H1 (cell line): Measurements from ENCODE around the gene GABPB2. TPM values are rescaled to one million over a fixed set of nuclear protein-coding genes. Genes with fewer than 3 reads are reported as not detected.

ENCODE experiments used
- CTCF ChIA-PET: fragments of 300-600 bp; sonication (Branson Sonifier 250); formaldehyde crosslinking; loops from one replicate; lab custom pipeline; 2021; ENCODE audit not compliant: partially characterized antibody; lab: Charles Lee
- POLR2A ChIA-PET: fragments of 300-600 bp; sonication (Branson Sonifier 250); formaldehyde crosslinking; loops from one replicate; lab custom pipeline; 2021; ENCODE audit warnings: inconsistent platforms; ENCODE audit not compliant: partially characterized antibody; lab: Charles Lee
- DNase-seq, 2 experiments: peaks; one replicate each; pipeline versions ENCODE4 v3.0.0 to v3.0.0-alpha.2; 2010 to 2022; ENCODE audit warnings: low spot score in 2 of 2, low read depth in 1 of 2, mixed read lengths in 1 of 2
- FAIRE-seq: peaks from 2 replicates; lab custom pipeline; 2011; peaks lifted over from hg19 to GRCh38; lab: Jason Lieb, UNC
- H2AFZ ChIP-seq: 2 replicates; pipeline ENCODE4 v1.8.1; 2012; ENCODE audit warnings: low read length, inconsistent platforms
- H2AK5ac ChIP-seq: 2 replicates; pipeline ENCODE4 v1.6.1; 2013; ENCODE audit warnings: low read depth, low read length
- H2BK120ac ChIP-seq: replicated peaks from 2 replicates; pipeline ENCODE3; 2013; ENCODE audit warnings: low read depth, low read length, inconsistent platforms
- H2BK12ac ChIP-seq: 2 replicates; pipeline ENCODE4 v1.6.1; 2013; ENCODE audit warnings: low read depth, low read length
- H2BK15ac ChIP-seq: 2 replicates; pipeline ENCODE4 v1.6.1; 2013; ENCODE audit warnings: low read length
- H2BK20ac ChIP-seq: 2 replicates; pipeline ENCODE4 v1.6.1; 2013; ENCODE audit warnings: low read length
- H2BK5ac ChIP-seq: 2 replicates; pipeline ENCODE4 v1.6.1; 2013; ENCODE audit warnings: low read depth, low read length
- H3K14ac ChIP-seq: 2 replicates; pipeline ENCODE4 v1.6.1; 2013; ENCODE audit warnings: inconsistent platforms; ENCODE audit not compliant: insufficient read length
- H3K18ac ChIP-seq: 2 replicates; pipeline ENCODE4 v1.6.1; 2013; ENCODE audit warnings: low read length; ENCODE audit errors: extremely low read depth
- H3K23ac ChIP-seq: 2 replicates; pipeline ENCODE4 v1.6.1; 2013; ENCODE audit warnings: inconsistent platforms; ENCODE audit not compliant: insufficient read length
- H3K23me2 ChIP-seq: 2 replicates; pipeline ENCODE4 v1.6.1; 2013; ENCODE audit warnings: low read depth, low read length
- H3K27ac ChIP-seq: 2 replicates; pipeline ENCODE4 v1.6.1; 2011; ENCODE audit warnings: low read depth, low read length, inconsistent platforms
- H3K27me3 ChIP-seq, 4 experiments: replicated peaks in 1 of 4; 1 replicate in 1 of 4; 2 replicates in 3 of 4; pipeline versions ENCODE4 v1.6.1 to v1.8.1; 2011 to 2013; ENCODE audit warnings: low read length in 3 of 4, mild to moderate bottlenecking in 3 of 4, inconsistent platforms in 2 of 4, mixed read lengths in 2 of 4, moderate library complexity in 1 of 4; ENCODE audit not compliant: control insufficient read depth in 3 of 4, insufficient read depth in 3 of 4; ENCODE audit errors: extremely low read depth in 1 of 4
- H3K36me3 ChIP-seq, 4 experiments: 2 replicates each; pipeline versions ENCODE4 v1.6.1 to v1.8.1; 2011 to 2013; ENCODE audit warnings: mild to moderate bottlenecking in 4 of 4, low read length in 3 of 4, moderate library complexity in 2 of 4, control low read depth in 1 of 4, inconsistent platforms in 1 of 4; ENCODE audit not compliant: insufficient read depth in 4 of 4, control insufficient read depth in 2 of 4
- H3K4ac ChIP-seq: replicated peaks from 2 replicates; pipeline ENCODE3; 2013; ENCODE audit warnings: low read length, low read depth, mixed read lengths, inconsistent platforms; ENCODE audit not compliant: insufficient read length
- H3K4me1 ChIP-seq, 4 experiments: replicated peaks in 1 of 4; 1 replicate in 1 of 4; 2 replicates in 3 of 4; pipeline versions ENCODE4 v1.6.1 to v1.8.1; 2011 to 2013; ENCODE audit warnings: low read length in 3 of 4, inconsistent platforms in 2 of 4, mixed read lengths in 1 of 4; ENCODE audit not compliant: insufficient read depth in 4 of 4, control insufficient read depth in 3 of 4
- H3K4me2 ChIP-seq, 2 experiments: 2 replicates each; pipeline versions ENCODE4 v1.6.1 to v1.8.1; 2011 to 2013; ENCODE audit warnings: low read depth in 2 of 2, low read length in 2 of 2, control low read depth in 1 of 2, inconsistent platforms in 1 of 2, mild to moderate bottlenecking in 1 of 2; ENCODE audit not compliant: insufficient read depth in 1 of 2
- H3K4me3 ChIP-seq, 4 experiments: fragments of 200-600, 300-600 bp in 1 of 4; sonication (generic), shearing (Covaris generic), sonication (Bioruptor Twin) in 1 of 4; 2 replicates each; pipeline versions ENCODE4 v1.5.1 to v1.8.1; 2011 to 2016; ENCODE audit warnings: low read length in 4 of 4, low read depth in 3 of 4, control low read depth in 2 of 4, inconsistent platforms in 2 of 4, mild to moderate bottlenecking in 2 of 4, mixed read lengths in 1 of 4, moderate library complexity in 1 of 4; ENCODE audit not compliant: insufficient read depth in 2 of 4; ENCODE audit errors: extremely low read depth in 1 of 4
- H3K56ac ChIP-seq: replicated peaks from 2 replicates; pipeline ENCODE3; 2013; ENCODE audit warnings: low read depth, mild to moderate bottlenecking, mixed read lengths, low read length, inconsistent platforms; ENCODE audit not compliant: insufficient read length
- H3K79me1 ChIP-seq: 2 replicates; pipeline ENCODE4 v1.6.1; 2013; ENCODE audit warnings: low read depth, low read length, control low read depth
- H3K79me2 ChIP-seq, 2 experiments: 2 replicates each; pipeline versions ENCODE4 v1.6.1 to v1.8.1; 2012 to 2013; ENCODE audit warnings: low read length in 2 of 2, mild to moderate bottlenecking in 2 of 2, inconsistent platforms in 1 of 2; ENCODE audit not compliant: insufficient read depth in 2 of 2, control insufficient read depth in 1 of 2
- H3K9ac ChIP-seq, 4 experiments: replicated peaks in 1 of 4; 1 replicate in 1 of 4; 2 replicates in 3 of 4; pipeline versions ENCODE4 v1.6.1 to v1.8.1; 2011 to 2013; ENCODE audit warnings: low read depth in 3 of 4, low read length in 3 of 4, control low read depth in 2 of 4, mild to moderate bottlenecking in 2 of 4, moderate library complexity in 2 of 4, inconsistent platforms in 1 of 4; ENCODE audit errors: extremely low read depth in 1 of 4
- H3K9me3 ChIP-seq, 2 experiments: 2 replicates each; pipeline versions ENCODE4 v1.6.1 to v1.8.1; 2012 to 2013; ENCODE audit warnings: mild to moderate bottlenecking in 2 of 2, moderate library complexity in 2 of 2, control low read depth in 1 of 2, inconsistent platforms in 1 of 2, low read depth in 1 of 2, low read length in 1 of 2, mixed read lengths in 1 of 2; ENCODE audit not compliant: insufficient read depth in 2 of 2
- H4K20me1 ChIP-seq, 2 experiments: replicated peaks in 1 of 2; 2 replicates each; pipeline versions ENCODE3 to v1.8.1; 2011 to 2013; ENCODE audit warnings: inconsistent platforms in 2 of 2, low read length in 2 of 2, mild to moderate bottlenecking in 1 of 2; ENCODE audit not compliant: insufficient read depth in 2 of 2, control insufficient read depth in 1 of 2
- H4K5ac ChIP-seq: 2 replicates; pipeline ENCODE4 v1.6.1; 2013; ENCODE audit warnings: low read length, low read depth, mixed read lengths, inconsistent platforms; ENCODE audit not compliant: insufficient read length
- H4K8ac ChIP-seq: 2 replicates; pipeline ENCODE4 v1.8.0; 2013; ENCODE audit warnings: mild to moderate bottlenecking, moderate library complexity, low read length, inconsistent platforms; ENCODE audit not compliant: insufficient read depth; ENCODE audit errors: extremely low read depth
- H4K91ac ChIP-seq: replicated peaks from 2 replicates; pipeline ENCODE3; 2013; ENCODE audit warnings: low read length, mixed read lengths, inconsistent platforms; ENCODE audit not compliant: insufficient read length
- BACH1 ChIP-seq: IDR thresholded peaks from 2 replicates; pipeline ENCODE4 v1.6.1; 2012; ENCODE audit warnings: low read length, improper control_type of control experiment
- CTBP2 ChIP-seq: IDR thresholded peaks from 2 replicates; pipeline ENCODE4 v1.7.0; 2011; ENCODE audit warnings: borderline replicate concordance, mild to moderate bottlenecking, moderate library complexity, mixed read lengths, low read length; ENCODE audit not compliant: insufficient read depth, insufficient read length
- EGR1 ChIP-seq: IDR thresholded peaks from 2 replicates; pipeline ENCODE4 v1.6.1; 2011; ENCODE audit warnings: low read depth, low read length, borderline replicate concordance
- HDAC2 ChIP-seq, 2 experiments: fragments of 300-600 bp in 1 of 2; sonication (generic) in 1 of 2; IDR thresholded peaks; 2 replicates each; pipeline ENCODE4 v1.6.1; 2011 to 2012; ENCODE audit warnings: low read depth in 2 of 2, low read length in 2 of 2, mild to moderate bottlenecking in 2 of 2, moderate library complexity in 2 of 2, borderline replicate concordance in 1 of 2, inconsistent platforms in 1 of 2
- NANOG ChIP-seq: IDR thresholded peaks from 2 replicates; pipeline ENCODE4 v1.6.1; 2011; ENCODE audit warnings: low read length, low read depth, mild to moderate bottlenecking, inconsistent platforms; ENCODE audit not compliant: insufficient read depth, poor library complexity, severe bottlenecking
- POLR2A ChIP-seq, 2 experiments: IDR thresholded peaks; 1 replicate in 1 of 2; 2 replicates in 1 of 2; pipeline ENCODE4 v1.6.1; 2011; ENCODE audit warnings: low read depth in 2 of 2, low read length in 2 of 2, mild to moderate bottlenecking in 2 of 2; ENCODE audit errors: control extremely low read depth in 1 of 2
- POU5F1 ChIP-seq: IDR thresholded peaks from 2 replicates; pipeline ENCODE4 v1.6.1; 2011; ENCODE audit warnings: low read depth, mild to moderate bottlenecking, low read length, moderate library complexity
- RAD21 ChIP-seq, 2 experiments: IDR thresholded peaks in 1 of 2; conservative IDR thresholded peaks in 1 of 2; 2 replicates each; pipeline ENCODE4 v1.6.1; 2011; ENCODE audit warnings: low read depth in 2 of 2, low read length in 2 of 2, improper control_type of control experiment in 1 of 2, inconsistent platforms in 1 of 2, mild to moderate bottlenecking in 1 of 2, moderate library complexity in 1 of 2
- RBBP5 ChIP-seq: IDR thresholded peaks from 2 replicates; pipeline ENCODE4 v1.7.1; 2012; ENCODE audit warnings: low read depth, mild to moderate bottlenecking, inconsistent platforms, low read length, moderate library complexity, borderline replicate concordance
- SIX5 ChIP-seq: IDR thresholded peaks from 2 replicates; pipeline ENCODE4 v1.6.1; 2011; ENCODE audit warnings: mild to moderate bottlenecking, low read depth, low read length
- SRF ChIP-seq: IDR thresholded peaks from 2 replicates; pipeline ENCODE4 v1.6.1; 2011; ENCODE audit warnings: mild to moderate bottlenecking, low read depth, low read length, moderate library complexity
- whole genome bisulfite sequencing, 2 experiments: shearing (Covaris generic) in 1 of 2; methylation state at CpG; one replicate each; pipeline versions ENCODE4 v1.1.6 to v1.1.7; 2013 to 2015; ENCODE audit warnings: low lambda C conversion rate in 2 of 2, mixed read lengths in 2 of 2, inconsistent platforms in 1 of 2, low coverage in 1 of 2, missing lambda C conversion rate in 1 of 2; ENCODE audit not compliant: insufficient replicate concordance in 2 of 2, insufficient coverage in 1 of 2, insufficient read length in 1 of 2; ENCODE audit errors: extremely low coverage in 1 of 2, missing lambda C conversion rate in 1 of 2; 5-methylcytosine and 5-hydroxymethylcytosine counted together
- polyA plus RNA-seq, 7 experiments: library from polyadenylated mRNA; depleted of rRNA in 3 of 7; stranded (reverse) in 5 of 7; unstranded in 2 of 7; fragments of >200 nt in 5 of 7; fragments of 200-250 nt in 2 of 7; gene quantifications; 1 replicate in 5 of 7; 2 replicates in 1 of 7; 4 replicates in 1 of 7; pipeline versions ENCODE4 v1.2.1 to v1.2.3, GENCODE V29; 2011 to 2013; ENCODE audit warnings: missing spikeins in 2 of 7, mixed read lengths in 2 of 7
- total RNA-seq: library from RNA; stranded (reverse); fragmentation: NEBNext Ultra II Directional; extraction: Animal tissue kit (Norgen Biotek cat#: 25700); gene quantifications from 2 replicates; pipeline ENCODE4 v1.2.1, GENCODE V29; 2021

The GABPB2 gene
- total and polyA plus RNA-seq, 2 of the 8 experiments (the other 6 are each of a cell fraction or from before 2014, with no cell fraction given) = 1.8 to 2.4 TPM

GRCh38 chr1:151164732-151165280 lies 94.2 kb downstream of the GABPB2 start:
- Histone ChIP-seq H3K23me2 (peaks cover 17% of the 10 kb centered on the region), H4K5ac (no peak overlapping the region), H2BK12ac (no peak overlapping the region), H3K27ac (no peak overlapping the region), H3K4me2 (peak overlapping the region; percentile 74 to 89), H3K9me3 (no peaks in the 10 kb centered on the region), H2AFZ (no peak overlapping the region), H4K91ac (no peak overlapping the region), H4K20me1 (no peaks in the 10 kb centered on the region), H3K4ac (no peak overlapping the region), H2BK120ac (no peak overlapping the region), H2BK5ac (no peak overlapping the region), H3K4me1 (peaks cover 5 to 10% (median 5%) of the 10 kb centered on the region in 4 experiments), H3K79me2 (peaks cover 0 to 12% of the 10 kb centered on the region in 2 experiments; a peak in 2 of 4 replicates), H3K23ac (no peak overlapping the region), H3K4me3 (peak overlapping the region; percentile 80 to 99 (median 95)), H3K9ac (no peak overlapping the region; a peak in 1 of 7 replicates), H2BK15ac (no peak overlapping the region), H3K36me3 (peaks cover 0 to 18% (median 8%) of the 10 kb centered on the region in 4 experiments; a peak in 5 of 8 replicates), H2BK20ac (no peak overlapping the region), H3K18ac (no peak overlapping the region), H4K8ac (no peak overlapping the region), H3K27me3 (no peaks in the 10 kb centered on the region), H2AK5ac (no peak overlapping the region), H3K14ac (no peak overlapping the region), H3K56ac (no peak overlapping the region), H3K79me1 (0 out of 2 replicates have a peak, but pooled peaks cover 3% of the 10 kb centered on the region)
- ChIA-PET POLR2A (interaction anchor here (0.7 to 2.4 kb wide), 12 partner anchors 8 to 196 kb away, joined by 3 to 13 read pairs (median 4); partner anchors contain the start of genes PSMD4, SEMA6C and TNFAIP8L2), CTCF (interaction anchor here (1.0 to 2.7 kb wide), 6 partner anchors 10 to 117 kb away, joined by 3 to 11 read pairs (median 4); partner anchors contain the start of genes C1orf56, MLLT11 and VPS72)
- WGBS, 2 experiments = 40% methylated on average over 11 of the region's 11 CpGs; no CpG with 5 or more reads in 1 of the 2 experiments
- FAIRE-seq (no peak), DNase-seq (no peak)
- TF ChIP-seq CTBP2 (no peak), EGR1 (no peak), RBBP5 (no peak; the same call in 1 of the 2 replicates), HDAC2 (IDR thresholded peaks at IDR 0.05; ENCODE audit: borderline replicate concordance in 1 of 2, low read depth in 2 of 2, low read length in 2 of 2) (no peak), POU5F1 (no peak), SRF (no peak), SIX5 (no peak), RAD21 (IDR thresholded peaks at IDR 0.05 in 1 of 2, conservative IDR thresholded peaks at IDR 0.05 in 1 of 2; ENCODE audit: low read depth in 2 of 2, low read length in 2 of 2) (no peak), BACH1 (no peak), POLR2A (IDR thresholded peaks at IDR 0.05; ENCODE audit: control extremely low read depth in 1 of 2, low read depth in 2 of 2, low read length in 2 of 2) (no peak), NANOG (no peak)
